ENCODE results near the gene PLCH2.
A peak's percentile ranks its signal among the peaks of the same experiment; 100 is the strongest.

DNA sequence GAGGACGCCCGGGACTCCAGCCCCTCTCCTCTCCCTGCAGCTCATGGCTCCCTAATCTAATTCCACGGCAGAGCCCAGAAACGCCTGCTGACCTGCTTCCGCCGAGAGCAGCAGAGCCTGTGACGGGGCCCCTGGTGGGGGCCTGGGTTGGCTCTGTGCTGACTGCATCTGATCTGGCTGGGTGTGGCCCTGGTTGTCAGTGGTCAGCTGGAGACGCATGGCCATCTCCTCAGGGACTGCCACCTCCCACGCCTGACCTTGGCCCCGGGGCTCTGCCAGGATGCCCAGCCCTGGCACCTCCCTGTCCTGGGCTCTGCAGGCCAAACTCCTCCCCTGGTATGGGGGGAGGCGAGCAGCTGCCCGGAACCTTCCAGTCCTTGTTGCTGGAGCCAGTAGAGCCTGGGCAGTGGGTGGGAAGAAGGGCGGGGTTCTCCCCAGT lies 1.1 kb upstream of the PLCH2 start:
- peak; percentile 15 for TF ChIP-seq POLR2A (IDR thresholded peaks at IDR 0.05)
- TF ChIP-seq, protein P1, sequence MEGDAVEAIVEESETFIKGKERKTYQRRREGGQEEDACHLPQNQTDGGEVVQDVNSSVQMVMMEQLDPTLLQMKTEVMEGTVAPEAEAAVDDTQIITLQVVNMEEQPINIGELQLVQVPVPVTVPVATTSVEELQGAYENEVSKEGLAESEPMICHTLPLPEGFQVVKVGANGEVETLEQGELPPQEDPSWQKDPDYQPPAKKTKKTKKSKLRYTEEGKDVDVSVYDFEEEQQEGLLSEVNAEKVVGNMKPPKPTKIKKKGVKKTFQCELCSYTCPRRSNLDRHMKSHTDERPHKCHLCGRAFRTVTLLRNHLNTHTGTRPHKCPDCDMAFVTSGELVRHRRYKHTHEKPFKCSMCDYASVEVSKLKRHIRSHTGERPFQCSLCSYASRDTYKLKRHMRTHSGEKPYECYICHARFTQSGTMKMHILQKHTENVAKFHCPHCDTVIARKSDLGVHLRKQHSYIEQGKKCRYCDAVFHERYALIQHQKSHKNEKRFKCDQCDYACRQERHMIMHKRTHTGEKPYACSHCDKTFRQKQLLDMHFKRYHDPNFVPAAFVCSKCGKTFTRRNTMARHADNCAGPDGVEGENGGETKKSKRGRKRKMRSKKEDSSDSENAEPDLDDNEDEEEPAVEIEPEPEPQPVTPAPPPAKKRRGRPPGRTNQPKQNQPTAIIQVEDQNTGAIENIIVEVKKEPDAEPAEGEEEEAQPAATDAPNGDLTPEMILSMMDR (IDR thresholded peaks at IDR 0.05): no peak

All from right lobe of liver (tissue), 4 donors.